CD4-positive, alpha-beta T cell treated with Interferon gamma for 1 hour (primary cell): Measurements from ENCODE around the gene FAM168A.
"Not testable (repeated sequence)": the region's sequence is repeated elsewhere in the genome, so short reads cannot be mapped to it uniquely, and the experiment has no call there.

ENCODE experiments used
- DNase-seq: peaks from one replicate; pipeline ENCODE4 v3.0.0-alpha.2; 2020

FAM168A gene

GRCh38 chr11:73465023-73465675 lies 132.8 kb downstream of the FAM168A start:
- DNase-seq, result no peak

- DNase-seq, result no peak
Observed at GRCh38 chr11:73464347-73464746, 133.6 kb downstream of the FAM168A start.

- no peak for DNase-seq
Observed at GRCh38 chr11:73463359-73463758, 134.6 kb downstream of the FAM168A start.

GRCh38 chr11:73461964-73462363 lies 135.9 kb downstream of the FAM168A start:
- peak; percentile 3 for DNase-seq

- no peak for DNase-seq
Observed at GRCh38 chr11:73461335-73461840, 136.5 kb downstream of the FAM168A start.

GRCh38 chr11:73458201-73458600 lies 139.7 kb downstream of the FAM168A start:
- DNase-seq, result no peak

GRCh38 chr11:73454987-73455386 lies 142.9 kb downstream of the FAM168A start:
- no peak for DNase-seq

GRCh38 chr11:73453562-73453961 lies 144.3 kb downstream of the FAM168A start:
- no peak for DNase-seq

- no peak for DNase-seq
Observed at GRCh38 chr11:73452726-73453125, 145.2 kb downstream of the FAM168A start.

GRCh38 chr11:73451896-73452295 lies 146.0 kb downstream of the FAM168A start:
- DNase-seq, result no peak

GRCh38 chr11:73446766-73447165 lies 151.1 kb downstream of the FAM168A start:
- DNase-seq, result no peak

- no peak for DNase-seq
Observed at GRCh38 chr11:73445980-73446379, 151.9 kb downstream of the FAM168A start.

GRCh38 chr11:73439002-73439843 lies 158.7 kb downstream of the FAM168A start:
- no peak for DNase-seq

- DNase-seq, result not testable (repeated sequence)
Observed at GRCh38 chr11:73436859-73437258, 161.1 kb downstream of the FAM168A start.

- DNase-seq, result no peak
Observed at GRCh38 chr11:73431396-73431795, 166.5 kb downstream of the FAM168A start.

GRCh38 chr11:73430326-73430725 lies 167.6 kb downstream of the FAM168A start:
- DNase-seq, result no peak

- DNase-seq, result no peak
Observed at GRCh38 chr11:73429121-73429750, 168.7 kb downstream of the FAM168A start.

GRCh38 chr11:73428699-73429098 lies 169.2 kb downstream of the FAM168A start:
- no peak for DNase-seq

- DNase-seq, result no peak
Observed at GRCh38 chr11:73428227-73428626, 169.7 kb downstream of the FAM168A start.

GRCh38 chr11:73426219-73426850 lies 171.6 kb downstream of the FAM168A start:
- DNase-seq, result no peak

- peak; percentile 60 for DNase-seq
Observed at GRCh38 chr11:73425108-73425507, 172.8 kb downstream of the FAM168A start.

- no peak for DNase-seq
Observed at GRCh38 chr11:73423506-73423905, 174.4 kb downstream of the FAM168A start.

GRCh38 chr11:73422886-73423285 lies 175.0 kb downstream of the FAM168A start:
- DNase-seq, result no peak
